Measurements from ENCODE around the gene NR1H2. TPM values are rescaled to one million over a fixed set of nuclear protein-coding genes. Genes with fewer than 3 reads are reported as not detected.
A peak's percentile ranks its signal among the peaks of the same experiment; 100 is the strongest.

NR1H2 gene
- total RNA-seq, 1 experiment from 2014 or later, result 38.3 TPM

DNA sequence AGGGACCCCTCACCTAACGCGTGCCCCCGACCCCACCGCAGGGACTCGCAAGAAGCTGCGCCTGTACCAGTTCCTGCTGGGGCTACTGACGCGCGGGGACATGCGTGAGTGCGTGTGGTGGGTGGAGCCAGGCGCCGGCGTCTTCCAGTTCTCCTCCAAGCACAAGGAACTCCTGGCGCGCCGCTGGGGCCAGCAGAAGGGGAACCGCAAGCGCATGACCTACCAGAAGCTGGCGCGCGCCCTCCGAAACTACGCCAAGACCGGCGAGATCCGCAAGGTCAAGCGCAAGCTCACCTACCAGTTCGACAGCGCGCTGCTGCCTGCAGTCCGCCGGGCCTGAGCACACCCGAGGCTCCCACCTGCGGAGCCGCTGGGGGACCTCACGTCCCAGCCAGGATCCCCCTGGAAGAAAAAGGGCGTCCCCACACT is 51.8 kb downstream of the NR1H2 start:
- peaks cover 12% of the 10 kb centered on the region for H3K36me3 Mint-ChIP-seq (ENCODE audit: insufficient read depth, unreplicated experiment)
- H3K27me3 Mint-ChIP-seq (ENCODE audit: insufficient read depth, unreplicated experiment), result peaks cover 3% of the 10 kb centered on the region
- H3K27ac Mint-ChIP-seq (ENCODE audit: unreplicated experiment), result no peak overlapping the region
- H3K36me3 ChIP-seq (ENCODE audit: control insufficient read depth, insufficient read depth, low read length), result no peaks in the 10 kb centered on the region
- peaks cover 15% of the 10 kb centered on the region for H3K4me1 ChIP-seq
- no peak overlapping the region for H3K4me3 Mint-ChIP-seq (ENCODE audit: unreplicated experiment)
- intact Hi-C loops (cut with micrococcal nuclease; ENCODE audit: unreplicated experiment), result no loop called here
- ChIA-PET POLR2A (no interaction called here), CTCF (interaction anchor here (1.4 kb wide), 1 partner anchor 32 kb away, joined by 6 read pairs; no protein-coding TSS in a partner anchor)
- H3K9me3 ChIP-seq, result no peaks in the 10 kb centered on the region
- no peaks in the 10 kb centered on the region for H3K27me3 ChIP-seq (replicated peaks; ENCODE audit: control insufficient read depth, insufficient read depth, low read length)
- no peaks in the 10 kb centered on the region for H3K9me3 Mint-ChIP-seq (ENCODE audit: unreplicated experiment)
- H3K4me3 ChIP-seq (ENCODE audit: low read depth, low read length), result no peak overlapping the region
- peaks cover 12% of the 10 kb centered on the region for H3K4me1 Mint-ChIP-seq (ENCODE audit: low read depth, unreplicated experiment)
- TF ChIP-seq, protein P1, sequence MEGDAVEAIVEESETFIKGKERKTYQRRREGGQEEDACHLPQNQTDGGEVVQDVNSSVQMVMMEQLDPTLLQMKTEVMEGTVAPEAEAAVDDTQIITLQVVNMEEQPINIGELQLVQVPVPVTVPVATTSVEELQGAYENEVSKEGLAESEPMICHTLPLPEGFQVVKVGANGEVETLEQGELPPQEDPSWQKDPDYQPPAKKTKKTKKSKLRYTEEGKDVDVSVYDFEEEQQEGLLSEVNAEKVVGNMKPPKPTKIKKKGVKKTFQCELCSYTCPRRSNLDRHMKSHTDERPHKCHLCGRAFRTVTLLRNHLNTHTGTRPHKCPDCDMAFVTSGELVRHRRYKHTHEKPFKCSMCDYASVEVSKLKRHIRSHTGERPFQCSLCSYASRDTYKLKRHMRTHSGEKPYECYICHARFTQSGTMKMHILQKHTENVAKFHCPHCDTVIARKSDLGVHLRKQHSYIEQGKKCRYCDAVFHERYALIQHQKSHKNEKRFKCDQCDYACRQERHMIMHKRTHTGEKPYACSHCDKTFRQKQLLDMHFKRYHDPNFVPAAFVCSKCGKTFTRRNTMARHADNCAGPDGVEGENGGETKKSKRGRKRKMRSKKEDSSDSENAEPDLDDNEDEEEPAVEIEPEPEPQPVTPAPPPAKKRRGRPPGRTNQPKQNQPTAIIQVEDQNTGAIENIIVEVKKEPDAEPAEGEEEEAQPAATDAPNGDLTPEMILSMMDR (IDR thresholded peaks at IDR 0.05; ENCODE audit: insufficient read depth in 1 of 2, low read depth in 1 of 2, low read length in 1 of 2, severe bottlenecking in 1 of 2, unreplicated experiment in 1 of 2), result no peak
- no peak for DNase-seq
- BruUV-seq (replicated peaks), result no TSS peak

- POLR2A ChIA-PET, result no interaction called here
- H3K4me3 Mint-ChIP-seq (ENCODE audit: unreplicated experiment), result no peak overlapping the region
Measured at GRCh38 chr19:50428772-50429463, 52.7 kb downstream of the NR1H2 start.

GRCh38 chr19:50430888-50431342 is 54.7 kb downstream of the NR1H2 start:
- BruUV-seq (replicated peaks), result TSS peak; percentile 95
- Mint-ChIP-seq H3K27me3 (ENCODE audit: insufficient read depth, unreplicated experiment) (peaks cover 6% of the 10 kb centered on the region), H3K36me3 (ENCODE audit: insufficient read depth, unreplicated experiment) (peaks cover 12% of the 10 kb centered on the region), H3K27ac (ENCODE audit: unreplicated experiment) (peak overlapping the region; percentile 74), H3K4me1 (ENCODE audit: low read depth, unreplicated experiment) (peaks cover 7% of the 10 kb centered on the region), H3K4me3 (ENCODE audit: unreplicated experiment) (peak overlapping the region; percentile 94), H3K9me3 (ENCODE audit: unreplicated experiment) (no peaks in the 10 kb centered on the region)
- TF ChIP-seq, protein P1 (IDR thresholded peaks at IDR 0.05; ENCODE audit: insufficient read depth in 1 of 2, low read depth in 1 of 2, low read length in 1 of 2, severe bottlenecking in 1 of 2, unreplicated experiment in 1 of 2), result no peak
- H3K4me3 ChIP-seq (ENCODE audit: low read depth, low read length), result no peak overlapping the region
- ChIA-PET CTCF (interaction anchor here (0.6 to 1.2 kb wide), 2 partner anchors 62 to 63 kb away, joined by 3 read pairs; no protein-coding TSS in a partner anchor), POLR2A (interaction anchor here (0.5 to 0.6 kb wide), 2 partner anchors 11 to 73 kb away, joined by 3 to 5 read pairs; no protein-coding TSS in a partner anchor)
- no peaks in the 10 kb centered on the region for H3K9me3 ChIP-seq
- no peak for DNase-seq
- no peaks in the 10 kb centered on the region for H3K27me3 ChIP-seq (replicated peaks; ENCODE audit: control insufficient read depth, insufficient read depth, low read length)
- peaks cover 11% of the 10 kb centered on the region for H3K4me1 ChIP-seq
- intact Hi-C loops (cut with micrococcal nuclease; ENCODE audit: unreplicated experiment), result loop anchor here (1.0 kb wide), 1 partner anchor 30 kb away; no protein-coding TSS in a partner anchor
- no peaks in the 10 kb centered on the region for H3K36me3 ChIP-seq (ENCODE audit: control insufficient read depth, insufficient read depth, low read length)

More at GRCh38 chr19:50428772-50429463, 52.7 kb downstream of the NR1H2 start:
- no peaks in the 10 kb centered on the region for H3K27me3 ChIP-seq (replicated peaks; ENCODE audit: control insufficient read depth, insufficient read depth, low read length)
- Mint-ChIP-seq H3K4me1 (ENCODE audit: low read depth, unreplicated experiment) (peaks cover 7% of the 10 kb centered on the region), H3K27ac (ENCODE audit: unreplicated experiment) (no peak overlapping the region), H3K9me3 (ENCODE audit: unreplicated experiment) (no peaks in the 10 kb centered on the region), H3K27me3 (ENCODE audit: insufficient read depth, unreplicated experiment) (peaks cover 6% of the 10 kb centered on the region), H3K36me3 (ENCODE audit: insufficient read depth, unreplicated experiment) (peaks cover 12% of the 10 kb centered on the region)
- CTCF ChIA-PET, result no interaction called here
- TF ChIP-seq, protein P1 (IDR thresholded peaks at IDR 0.05; ENCODE audit: insufficient read depth in 1 of 2, low read depth in 1 of 2, low read length in 1 of 2, severe bottlenecking in 1 of 2, unreplicated experiment in 1 of 2), result no peak
- H3K4me1 ChIP-seq, result peaks cover 11% of the 10 kb centered on the region
- H3K36me3 ChIP-seq (ENCODE audit: control insufficient read depth, insufficient read depth, low read length), result no peaks in the 10 kb centered on the region
- no peak overlapping the region for H3K4me3 ChIP-seq (ENCODE audit: low read depth, low read length)
- H3K9me3 ChIP-seq, result no peaks in the 10 kb centered on the region
- BruUV-seq (replicated peaks), result no TSS peak
- DNase-seq, result no peak
- intact Hi-C loops (cut with micrococcal nuclease; ENCODE audit: unreplicated experiment), result no loop called here

Data from Caco-2 (cell line).